Epithelial cell of esophagus (primary cell): ENCODE data around the gene IL17RA.

Source experiments
- DNase-seq: peaks from one replicate; pipeline ENCODE4 v3.0.0; 2010; ENCODE audit warnings: low read depth
- H3K4me3 ChIP-seq: 2 replicates; pipeline ENCODE4 v1.5.1; 2011; ENCODE audit warnings: mild to moderate bottlenecking, low read length, control low read depth
- CTCF ChIP-seq: IDR thresholded peaks from 2 replicates; pipeline ENCODE4 v1.5.1; 2011; ENCODE audit warnings: low read depth, mild to moderate bottlenecking, low read length, control low read depth, inconsistent platforms; ENCODE audit not compliant: insufficient read depth; ENCODE audit errors: missing control alignments

The IL17RA gene

DNA sequence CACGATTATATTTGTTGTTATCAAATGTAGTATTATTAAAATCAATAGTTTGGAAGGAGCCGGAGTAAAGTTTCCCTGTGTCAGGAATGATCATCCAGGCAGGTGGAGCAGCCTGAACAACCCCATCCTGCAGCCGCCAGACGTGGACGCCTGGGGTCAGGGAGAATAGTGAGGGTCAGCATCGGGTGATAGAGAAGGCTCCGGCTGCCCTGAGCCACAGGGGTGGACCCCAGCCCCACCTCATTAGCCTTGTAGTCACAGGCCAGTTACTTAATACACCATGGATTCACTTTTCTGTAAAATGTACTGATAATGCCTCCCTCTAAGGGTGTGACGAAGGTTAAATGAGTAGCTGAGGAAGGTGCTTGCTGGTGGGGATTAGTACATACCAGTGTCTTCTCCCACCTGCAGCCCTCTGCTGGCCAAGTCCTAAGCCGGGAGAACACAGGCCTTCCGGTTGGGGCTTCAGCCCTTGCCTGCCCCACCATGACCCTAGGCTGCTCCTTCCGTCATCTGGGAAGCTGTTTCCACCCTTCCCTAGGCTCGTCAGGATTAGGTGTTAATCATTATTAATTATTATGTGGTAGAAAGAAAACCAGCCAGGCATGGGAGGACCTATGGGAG lies 21.5 kb downstream of the IL17RA start:
- TF ChIP-seq CTCF = no peak
- DNase-seq = no peak
- H3K4me3 ChIP-seq = no peak overlapping the region

DNA sequence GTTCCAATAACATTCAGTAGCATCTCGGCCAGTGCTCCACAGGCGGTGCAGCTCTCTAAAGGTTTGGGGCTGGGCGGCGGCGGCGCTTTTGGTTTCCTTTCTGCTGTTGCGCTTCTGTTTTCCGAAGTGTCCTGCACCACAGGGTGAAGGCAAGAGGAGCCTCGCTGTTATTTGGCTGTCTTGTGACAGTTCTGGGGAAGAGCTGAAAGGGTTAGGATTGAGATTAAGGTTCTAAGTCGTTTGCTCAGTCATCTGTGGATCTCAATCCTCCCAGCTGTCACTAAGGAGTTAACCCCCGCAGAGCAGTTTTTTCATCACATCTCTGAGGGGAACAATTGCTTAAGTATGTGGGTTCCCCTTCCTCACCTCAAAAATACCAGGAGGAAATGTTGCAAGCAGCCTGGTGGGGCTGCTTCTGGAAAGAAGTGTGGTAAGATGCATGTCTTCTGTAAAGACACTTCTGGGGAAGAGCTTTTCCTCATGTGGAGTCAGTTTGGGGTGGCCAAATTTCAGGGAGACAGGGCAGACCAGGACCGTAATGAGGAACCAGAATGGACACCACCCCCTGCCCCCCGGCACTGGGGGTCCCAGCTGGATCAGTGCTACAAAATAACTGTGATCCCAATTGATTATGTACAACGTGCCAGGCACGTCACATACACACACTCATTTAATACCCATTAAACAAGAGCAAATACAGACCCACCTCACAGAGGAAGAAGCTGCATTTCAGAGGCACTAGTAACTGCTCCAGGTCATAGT lies 22.2 kb downstream of the IL17RA start:
- DNase-seq = no peak
- no peak for TF ChIP-seq CTCF
- H3K4me3 ChIP-seq = no peak overlapping the region

- no peak for TF ChIP-seq CTCF
- no peak overlapping the region for H3K4me3 ChIP-seq
Observed at GRCh38 chr22:17107547-17107810, 22.7 kb downstream of the IL17RA start.

DNA sequence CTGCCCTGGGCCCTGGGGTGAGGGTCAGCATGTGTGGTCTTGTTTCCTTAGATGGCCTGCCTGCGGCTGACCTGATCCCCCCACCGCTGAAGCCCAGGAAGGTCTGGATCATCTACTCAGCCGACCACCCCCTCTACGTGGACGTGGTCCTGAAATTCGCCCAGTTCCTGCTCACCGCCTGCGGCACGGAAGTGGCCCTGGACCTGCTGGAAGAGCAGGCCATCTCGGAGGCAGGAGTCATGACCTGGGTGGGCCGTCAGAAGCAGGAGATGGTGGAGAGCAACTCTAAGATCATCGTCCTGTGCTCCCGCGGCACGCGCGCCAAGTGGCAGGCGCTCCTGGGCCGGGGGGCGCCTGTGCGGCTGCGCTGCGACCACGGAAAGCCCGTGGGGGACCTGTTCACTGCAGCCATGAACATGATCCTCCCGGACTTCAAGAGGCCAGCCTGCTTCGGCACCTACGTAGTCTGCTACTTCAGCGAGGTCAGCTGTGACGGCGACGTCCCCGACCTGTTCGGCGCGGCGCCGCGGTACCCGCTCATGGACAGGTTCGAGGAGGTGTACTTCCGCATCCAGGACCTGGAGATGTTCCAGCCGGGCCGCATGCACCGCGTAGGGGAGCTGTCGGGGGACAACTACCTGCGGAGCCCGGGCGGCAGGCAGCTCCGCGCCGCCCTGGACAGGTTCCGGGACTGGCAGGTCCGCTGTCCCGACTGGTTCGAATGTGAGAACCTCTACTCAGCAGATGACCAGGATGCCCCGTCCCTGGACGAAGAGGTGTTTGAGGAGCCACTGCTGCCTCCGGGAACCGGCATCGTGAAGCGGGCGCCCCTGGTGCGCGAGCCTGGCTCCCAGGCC lies 23.7 kb downstream of the IL17RA start:
- no peak overlapping the region for H3K4me3 ChIP-seq
- DNase-seq = no peak
- no peak for TF ChIP-seq CTCF

More at GRCh38 chr22:17107547-17107810, 22.7 kb downstream of the IL17RA start:
- DNase-seq = no peak

- TF ChIP-seq CTCF = no peak
- no peak overlapping the region for H3K4me3 ChIP-seq
- no peak for DNase-seq
Observed at GRCh38 chr22:17109113-17109865, 24.5 kb downstream of the IL17RA start.

GRCh38 chr22:17109976-17110375 lies 25.2 kb downstream of the IL17RA start:
- no peak for DNase-seq
- H3K4me3 ChIP-seq = no peak overlapping the region
- TF ChIP-seq CTCF = no peak
